ENCODE results near the gene SMIM29.

DNA sequence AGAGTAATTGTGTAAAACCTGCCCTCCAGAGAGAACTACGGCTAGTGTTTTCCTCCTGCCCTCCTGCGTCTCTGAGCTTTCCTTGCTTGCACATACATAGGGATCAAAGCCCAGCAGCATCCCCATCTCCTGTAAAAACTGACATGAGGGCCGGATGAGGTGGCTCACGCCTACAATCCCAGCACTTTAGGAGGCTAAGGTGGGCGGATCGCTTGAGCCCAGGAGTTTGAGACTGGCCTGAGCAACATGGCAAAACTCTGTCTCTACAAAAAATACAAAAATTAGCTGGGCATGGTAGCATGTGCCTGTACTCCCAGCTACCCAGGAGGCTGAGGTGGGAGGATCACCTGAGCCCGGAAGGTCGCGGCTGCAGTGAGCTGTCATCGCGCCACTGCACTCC is 40.3 kb upstream of the SMIM29 start:
- TF ChIP-seq, protein P1, sequence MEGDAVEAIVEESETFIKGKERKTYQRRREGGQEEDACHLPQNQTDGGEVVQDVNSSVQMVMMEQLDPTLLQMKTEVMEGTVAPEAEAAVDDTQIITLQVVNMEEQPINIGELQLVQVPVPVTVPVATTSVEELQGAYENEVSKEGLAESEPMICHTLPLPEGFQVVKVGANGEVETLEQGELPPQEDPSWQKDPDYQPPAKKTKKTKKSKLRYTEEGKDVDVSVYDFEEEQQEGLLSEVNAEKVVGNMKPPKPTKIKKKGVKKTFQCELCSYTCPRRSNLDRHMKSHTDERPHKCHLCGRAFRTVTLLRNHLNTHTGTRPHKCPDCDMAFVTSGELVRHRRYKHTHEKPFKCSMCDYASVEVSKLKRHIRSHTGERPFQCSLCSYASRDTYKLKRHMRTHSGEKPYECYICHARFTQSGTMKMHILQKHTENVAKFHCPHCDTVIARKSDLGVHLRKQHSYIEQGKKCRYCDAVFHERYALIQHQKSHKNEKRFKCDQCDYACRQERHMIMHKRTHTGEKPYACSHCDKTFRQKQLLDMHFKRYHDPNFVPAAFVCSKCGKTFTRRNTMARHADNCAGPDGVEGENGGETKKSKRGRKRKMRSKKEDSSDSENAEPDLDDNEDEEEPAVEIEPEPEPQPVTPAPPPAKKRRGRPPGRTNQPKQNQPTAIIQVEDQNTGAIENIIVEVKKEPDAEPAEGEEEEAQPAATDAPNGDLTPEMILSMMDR (conservative IDR thresholded peaks at IDR 0.05; ENCODE audit: low read depth, low read length) = no peak
- TF ChIP-seq EZH2 (IDR thresholded peaks at IDR 0.05; ENCODE audit: low read length, unreplicated experiment) (no peak), EZH2phosphoT487 (IDR thresholded peaks at IDR 0.05; ENCODE audit: borderline replicate concordance, low read length) (no peak)
